IMR-90 (cell line): ENCODE data around the gene SLAMF7. TPM values are rescaled to one million over a fixed set of nuclear protein-coding genes. Genes with fewer than 3 reads are reported as not detected.
"Not testable (repeated sequence)": the region's sequence is repeated elsewhere in the genome, so short reads cannot be mapped to it uniquely, and the experiment has no call there.

ENCODE experiments used
- ATAC-seq: fragments of 200-7000 bp; cut with Tn5 transposase; 2 replicates; pipeline ENCODE4 v1.9.1; 2020; ENCODE audit warnings: low read depth, mild to moderate bottlenecking, moderate library complexity
- BruUV-seq: library from RNA; stranded (reverse); fragments of 400-500 nt; replicated peaks from 2 replicates; lab custom pipeline; 2021; lab: Mats Ljungman, UMichigan
- CTCF ChIA-PET: fragments of 300-600 bp; formaldehyde crosslinking; extraction: SDS; loops from one replicate; lab custom pipeline; 2021; ENCODE audit warnings: antibody characterized with exemption; lab: Yijun Ruan, JAX
- POLR2A ChIA-PET: fragments of 300-600 bp; sonication (Branson Sonifier 250); formaldehyde crosslinking; loops from one replicate; lab custom pipeline; 2022; ENCODE audit warnings: antibody characterized with exemption; ENCODE audit not compliant: unreplicated experiment; lab: Charles Lee
- DNase-seq: peaks from one replicate; pipeline ENCODE4 v3.0.0; 2013
- H2AFZ ChIP-seq: replicated peaks from 2 replicates; pipeline ENCODE3; 2013; ENCODE audit warnings: low read length, mild to moderate bottlenecking; ENCODE audit not compliant: poor library complexity
- H2AK5ac ChIP-seq: 2 replicates; pipeline ENCODE4 v1.6.1; 2013; ENCODE audit warnings: low read depth, low read length, inconsistent platforms
- H2AK9ac ChIP-seq: replicated peaks from 2 replicates; pipeline ENCODE3; 2013; ENCODE audit warnings: mild to moderate bottlenecking, low read depth, low read length, moderate library complexity; ENCODE audit not compliant: poor library complexity
- H2BK120ac ChIP-seq: 2 replicates; pipeline ENCODE4 v1.6.1; 2013; ENCODE audit warnings: low read depth, low read length, inconsistent platforms
- H2BK15ac ChIP-seq: 3 replicates; pipeline ENCODE4 v1.6.1; 2013; ENCODE audit warnings: low read depth, low read length, inconsistent platforms
- H2BK20ac ChIP-seq: 2 replicates; pipeline ENCODE4 v1.6.1; 2013; ENCODE audit warnings: low read depth, mild to moderate bottlenecking, inconsistent platforms, low read length, moderate library complexity
- H2BK5ac ChIP-seq: 2 replicates; pipeline ENCODE4 v1.6.1; 2013; ENCODE audit warnings: mild to moderate bottlenecking, low read depth, low read length, inconsistent platforms; ENCODE audit not compliant: poor library complexity, severe bottlenecking
- H3K14ac ChIP-seq: replicated peaks from 2 replicates; pipeline ENCODE4 v1.6.1; 2013; ENCODE audit warnings: low read depth, low read length, inconsistent platforms
- H3K18ac ChIP-seq: 2 replicates; pipeline ENCODE4 v1.6.1; 2013; ENCODE audit warnings: low read depth, low read length, control low read depth
- H3K23ac ChIP-seq: 2 replicates; pipeline ENCODE4 v1.6.1; 2013; ENCODE audit warnings: low read depth, low read length, inconsistent platforms
- H3K27ac ChIP-seq: 2 replicates; pipeline ENCODE4 v1.5.1; 2013; ENCODE audit warnings: mild to moderate bottlenecking, control low read depth, low read length; ENCODE audit not compliant: insufficient read depth
- H3K27me3 ChIP-seq: 2 replicates; pipeline ENCODE4 v1.6.1; 2013; ENCODE audit warnings: low read length; ENCODE audit not compliant: control insufficient read depth, insufficient read depth
- H3K36me3 ChIP-seq: 2 replicates; pipeline ENCODE4 v1.6.1; 2013; ENCODE audit warnings: low read length, mixed read lengths; ENCODE audit not compliant: control insufficient read depth, insufficient read depth
- H3K4ac ChIP-seq: 2 replicates; pipeline ENCODE4 v1.6.1; 2013; ENCODE audit warnings: low read depth, low read length, inconsistent platforms
- H3K4me1 ChIP-seq: 2 replicates; pipeline ENCODE4 v1.6.1; 2013; ENCODE audit warnings: low read length, mixed read lengths; ENCODE audit not compliant: control insufficient read depth, insufficient read depth
- H3K4me2 ChIP-seq: 2 replicates; pipeline ENCODE4 v1.6.1; 2013; ENCODE audit warnings: low read depth, mild to moderate bottlenecking, control low read depth, low read length, moderate library complexity
- H3K4me3 ChIP-seq: 2 replicates; pipeline ENCODE4 v1.5.1; 2013; ENCODE audit warnings: low read depth, mild to moderate bottlenecking, control low read depth, low read length, moderate library complexity; ENCODE audit not compliant: insufficient read depth
- H3K56ac ChIP-seq: 2 replicates; pipeline ENCODE4 v1.6.1; 2013; ENCODE audit warnings: low read length, inconsistent platforms; ENCODE audit not compliant: insufficient read depth; ENCODE audit errors: extremely low read depth
- H3K79me1 ChIP-seq, 2 experiments: 2 replicates each; pipeline ENCODE4 v1.6.1; 2013; ENCODE audit warnings: low read length in 2 of 2, inconsistent platforms in 1 of 2, low read depth in 1 of 2
- H3K9ac ChIP-seq: 2 replicates; pipeline ENCODE4 v1.6.1; 2013; ENCODE audit warnings: low read depth, low read length, control low read depth
- H3K9me1 ChIP-seq: 2 replicates; pipeline ENCODE4 v1.6.1; 2013; ENCODE audit warnings: low read length, inconsistent platforms; ENCODE audit not compliant: insufficient read depth
- H3K9me3 ChIP-seq: 2 replicates; pipeline ENCODE4 v1.6.1; 2013; ENCODE audit warnings: low read length; ENCODE audit not compliant: control insufficient read depth, insufficient read depth
- H4K20me1 ChIP-seq: 2 replicates; pipeline ENCODE4 v1.6.1; 2013; ENCODE audit warnings: low read length, inconsistent platforms; ENCODE audit not compliant: insufficient read depth
- H4K5ac ChIP-seq: 2 replicates; pipeline ENCODE4 v1.6.1; 2013; ENCODE audit warnings: mild to moderate bottlenecking, low read depth, low read length, control low read depth
- H4K8ac ChIP-seq, 2 experiments: 2 replicates each; pipeline ENCODE4 v1.6.1; 2013; ENCODE audit warnings: low read depth in 2 of 2, low read length in 2 of 2, control low read depth in 1 of 2, inconsistent platforms in 1 of 2
- H4K91ac ChIP-seq: 2 replicates; pipeline ENCODE4 v1.6.1; 2013; ENCODE audit warnings: low read depth, low read length, inconsistent platforms; ENCODE audit not compliant: insufficient read depth
- WGBS, 2 experiments: methylation state at CpG; one replicate each; pipeline versions ENCODE4 v1.1.5 to v1.1.7; 2013; ENCODE audit warnings: missing lambda C conversion rate in 2 of 2; ENCODE audit not compliant: insufficient read length in 1 of 2; ENCODE audit errors: extremely low coverage in 2 of 2; 5-methylcytosine and 5-hydroxymethylcytosine counted together
- dilution Hi-C: fragments of 300-500 bp; cut with HindIII; formaldehyde crosslinking; loops from one replicate; pipeline ENCODE4 v1.14.3; 2018; ENCODE audit warnings: low sequenced_read_pairs; ENCODE audit not compliant: unreplicated experiment
- in situ Hi-C: fragments of 300-500 bp; cut with MboI; formaldehyde crosslinking; loops from 3 replicates; pipeline ENCODE4 v1.14.3; 2019; ENCODE audit warnings: low sequenced_read_pairs, inconsistent platforms, mixed read lengths
- intact Hi-C: fragments of 100-400 bp; cut with micrococcal nuclease; formaldehyde crosslinking; loops from 2 replicates; pipeline ENCODE4 v1.10.0; 2022
- polyA plus RNA-seq, 3 experiments: library from polyadenylated mRNA; depleted of rRNA; stranded (reverse); fragments of >200 nt; gene quantifications; 2 replicates each; pipeline ENCODE4 v1.2.3, GENCODE V29; 2012; ENCODE audit warnings: low replicate concordance in 1 of 3
- total RNA-seq: library from RNA; depleted of rRNA; stranded (reverse); fragments of >200 nt; gene quantifications from 2 replicates; pipeline ENCODE4 v1.2.3, GENCODE V29; 2012

The SLAMF7 gene
- total and polyA plus RNA-seq, 2 of the 4 experiments (the other 2 are of a cell fraction): not detected

DNA sequence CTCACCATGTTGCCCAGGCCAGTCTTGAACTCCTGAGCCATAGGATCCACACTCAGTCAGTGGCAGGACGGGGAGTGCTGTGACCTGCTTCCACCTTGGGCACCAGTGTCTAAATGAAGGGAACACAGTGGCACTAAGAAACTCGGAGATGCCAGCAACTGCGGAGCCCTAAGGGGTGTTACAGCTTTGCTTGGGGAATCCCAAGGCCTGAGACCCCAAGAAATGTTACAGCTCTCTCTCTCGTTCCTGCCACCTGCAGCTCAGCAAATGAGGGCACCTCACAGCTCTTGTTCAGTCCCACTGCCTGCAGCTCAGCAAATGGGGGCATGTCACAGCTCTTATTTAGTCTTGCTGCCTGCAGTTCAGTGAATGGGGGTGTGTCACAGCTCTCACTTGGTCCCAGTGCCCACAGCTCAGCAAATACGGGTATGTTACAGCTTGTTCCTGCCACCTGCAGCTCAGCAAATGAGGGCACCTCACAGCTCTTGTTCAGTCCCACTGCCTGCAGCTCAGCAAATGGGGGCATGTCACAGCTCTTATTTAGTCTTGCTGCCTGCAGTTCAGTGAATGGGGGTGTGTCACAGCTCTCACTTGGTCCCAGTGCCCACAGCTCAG lies 24.9 kb upstream of the SLAMF7 start:
- H3K9me3 ChIP-seq, H4K20me1 ChIP-seq, H3K14ac ChIP-seq, H3K9ac ChIP-seq, H2BK20ac ChIP-seq, H3K4ac ChIP-seq, intact Hi-C loops, dilution Hi-C loops, H2AFZ ChIP-seq, CTCF ChIA-PET, POLR2A ChIA-PET, H2BK120ac ChIP-seq, H2AK9ac ChIP-seq, BruUV-seq, H3K23ac ChIP-seq, ATAC-seq, H3K4me3 ChIP-seq, H3K9me1 ChIP-seq, H3K79me1 ChIP-seq, H4K5ac ChIP-seq, H3K27ac ChIP-seq, H3K18ac ChIP-seq, H2BK5ac ChIP-seq, H2AK5ac ChIP-seq, H3K4me1 ChIP-seq, H4K8ac ChIP-seq, in situ Hi-C loops, H3K56ac ChIP-seq, H4K91ac ChIP-seq, DNase-seq, H3K4me2 ChIP-seq, H2BK15ac ChIP-seq, H3K27me3 ChIP-seq, H3K36me3 ChIP-seq: not testable (repeated sequence)
- WGBS, 2 experiments: 17% methylated on average over 1 of the region's 5 CpGs; no CpG with 5 or more reads in 1 of the 2 experiments
